Measurements from ENCODE around the gene RBMS1.

DNA sequence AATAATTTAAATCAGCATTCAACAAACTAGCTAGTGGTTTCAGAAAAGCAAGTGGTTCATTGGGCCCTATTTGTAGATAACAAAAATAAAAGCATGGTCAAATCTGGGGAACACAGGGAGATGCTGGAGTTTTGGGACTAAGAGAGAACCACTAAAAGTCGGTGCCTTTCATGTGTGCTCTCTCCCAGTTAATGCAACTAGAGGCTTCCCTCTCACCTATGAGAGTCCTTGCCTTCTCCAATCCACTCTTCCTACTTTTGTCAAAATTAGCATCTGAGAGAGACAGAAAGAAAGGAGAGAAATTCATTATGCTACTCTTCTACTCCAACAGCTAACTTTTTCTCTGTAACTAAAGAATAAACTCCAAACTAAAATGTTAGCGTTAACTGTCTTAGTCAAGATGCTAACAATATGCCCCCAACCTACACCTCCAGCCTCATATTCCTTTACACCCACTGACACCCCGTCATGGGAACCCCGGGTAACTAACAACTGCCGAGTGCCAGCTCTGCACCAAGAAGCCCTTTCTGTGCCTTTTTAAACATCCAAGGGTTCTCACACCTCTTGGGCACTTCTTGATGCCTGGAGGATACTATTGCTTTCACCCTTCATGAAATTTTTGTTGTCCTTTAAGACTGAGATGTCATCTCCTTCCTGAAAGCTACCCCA, 133.4 kb downstream of the RBMS1 start:
- TF ChIP-seq, protein P1, sequence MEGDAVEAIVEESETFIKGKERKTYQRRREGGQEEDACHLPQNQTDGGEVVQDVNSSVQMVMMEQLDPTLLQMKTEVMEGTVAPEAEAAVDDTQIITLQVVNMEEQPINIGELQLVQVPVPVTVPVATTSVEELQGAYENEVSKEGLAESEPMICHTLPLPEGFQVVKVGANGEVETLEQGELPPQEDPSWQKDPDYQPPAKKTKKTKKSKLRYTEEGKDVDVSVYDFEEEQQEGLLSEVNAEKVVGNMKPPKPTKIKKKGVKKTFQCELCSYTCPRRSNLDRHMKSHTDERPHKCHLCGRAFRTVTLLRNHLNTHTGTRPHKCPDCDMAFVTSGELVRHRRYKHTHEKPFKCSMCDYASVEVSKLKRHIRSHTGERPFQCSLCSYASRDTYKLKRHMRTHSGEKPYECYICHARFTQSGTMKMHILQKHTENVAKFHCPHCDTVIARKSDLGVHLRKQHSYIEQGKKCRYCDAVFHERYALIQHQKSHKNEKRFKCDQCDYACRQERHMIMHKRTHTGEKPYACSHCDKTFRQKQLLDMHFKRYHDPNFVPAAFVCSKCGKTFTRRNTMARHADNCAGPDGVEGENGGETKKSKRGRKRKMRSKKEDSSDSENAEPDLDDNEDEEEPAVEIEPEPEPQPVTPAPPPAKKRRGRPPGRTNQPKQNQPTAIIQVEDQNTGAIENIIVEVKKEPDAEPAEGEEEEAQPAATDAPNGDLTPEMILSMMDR (conservative IDR thresholded peaks at IDR 0.05; ENCODE audit: low read depth, low read length): no peak
- TF ChIP-seq EZH2 (IDR thresholded peaks at IDR 0.05; ENCODE audit: low read length, unreplicated experiment) (no peak), EZH2phosphoT487 (IDR thresholded peaks at IDR 0.05; ENCODE audit: borderline replicate concordance, low read length) (no peak)
